ENCODE measurements around the gene SPEM3. TPM values are rescaled to one million over a fixed set of nuclear protein-coding genes. Genes with fewer than 3 reads are reported as not detected.

Gene SPEM3
- total and polyA plus RNA-seq, 8 donors, result not detected

DNA sequence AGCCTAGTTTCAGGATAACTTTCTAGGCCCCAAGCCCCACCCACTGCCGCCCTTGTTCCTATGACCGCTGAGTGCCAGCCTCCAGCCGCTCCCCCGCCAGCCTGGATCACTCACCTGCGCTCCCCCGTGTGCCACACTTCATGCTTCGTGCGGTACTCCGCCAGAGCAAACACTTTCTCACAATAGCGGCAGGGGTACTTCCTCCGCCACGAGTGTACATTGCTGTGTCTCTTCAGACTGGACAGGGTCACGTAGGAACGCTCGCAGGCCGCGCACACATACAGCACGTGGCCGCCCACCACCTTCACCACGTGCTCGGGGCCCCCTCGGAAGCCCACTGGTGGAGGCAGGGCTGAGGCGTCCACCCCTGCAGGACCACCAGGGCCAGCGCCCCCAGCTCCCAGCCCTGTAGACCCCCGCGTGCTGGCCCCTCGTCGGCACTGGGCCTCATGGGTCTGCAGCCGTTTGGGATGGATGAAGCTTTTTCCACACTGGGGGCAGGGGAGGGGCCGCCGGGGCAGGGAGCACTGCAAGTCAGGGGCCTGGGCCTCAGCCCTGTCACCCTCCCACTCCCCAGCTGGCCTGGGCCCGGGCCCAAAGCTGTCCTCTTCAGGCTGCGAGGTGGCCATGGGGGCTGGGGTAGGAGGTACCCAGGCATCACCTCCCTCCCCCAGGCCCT, 37.1 kb downstream of the SPEM3 start:
- TF ChIP-seq, protein P1, sequence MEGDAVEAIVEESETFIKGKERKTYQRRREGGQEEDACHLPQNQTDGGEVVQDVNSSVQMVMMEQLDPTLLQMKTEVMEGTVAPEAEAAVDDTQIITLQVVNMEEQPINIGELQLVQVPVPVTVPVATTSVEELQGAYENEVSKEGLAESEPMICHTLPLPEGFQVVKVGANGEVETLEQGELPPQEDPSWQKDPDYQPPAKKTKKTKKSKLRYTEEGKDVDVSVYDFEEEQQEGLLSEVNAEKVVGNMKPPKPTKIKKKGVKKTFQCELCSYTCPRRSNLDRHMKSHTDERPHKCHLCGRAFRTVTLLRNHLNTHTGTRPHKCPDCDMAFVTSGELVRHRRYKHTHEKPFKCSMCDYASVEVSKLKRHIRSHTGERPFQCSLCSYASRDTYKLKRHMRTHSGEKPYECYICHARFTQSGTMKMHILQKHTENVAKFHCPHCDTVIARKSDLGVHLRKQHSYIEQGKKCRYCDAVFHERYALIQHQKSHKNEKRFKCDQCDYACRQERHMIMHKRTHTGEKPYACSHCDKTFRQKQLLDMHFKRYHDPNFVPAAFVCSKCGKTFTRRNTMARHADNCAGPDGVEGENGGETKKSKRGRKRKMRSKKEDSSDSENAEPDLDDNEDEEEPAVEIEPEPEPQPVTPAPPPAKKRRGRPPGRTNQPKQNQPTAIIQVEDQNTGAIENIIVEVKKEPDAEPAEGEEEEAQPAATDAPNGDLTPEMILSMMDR (IDR thresholded peaks at IDR 0.05), result no peak
- H3K27ac ChIP-seq, result peak overlapping the region in 1 of 2 donors; percentile 78
- DNase-seq (peak in 3 of 4 donors; percentile 53 to 84 (median 65)), ATAC-seq (peak; percentile 73)
- H3K9me3 ChIP-seq, result no peaks in the 10 kb centered on the region
- no peaks in the 10 kb centered on the region for H3K27me3 ChIP-seq
- peaks cover 8 to 33% of the 10 kb centered on the region in 2 donors for H3K4me1 ChIP-seq
- intact Hi-C loops (cut with DNase I), result no loop called here
- peaks cover 4 to 40% of the 10 kb centered on the region in 2 donors for H3K36me3 ChIP-seq
- H3K4me3 ChIP-seq, result no peak overlapping the region

DNA sequence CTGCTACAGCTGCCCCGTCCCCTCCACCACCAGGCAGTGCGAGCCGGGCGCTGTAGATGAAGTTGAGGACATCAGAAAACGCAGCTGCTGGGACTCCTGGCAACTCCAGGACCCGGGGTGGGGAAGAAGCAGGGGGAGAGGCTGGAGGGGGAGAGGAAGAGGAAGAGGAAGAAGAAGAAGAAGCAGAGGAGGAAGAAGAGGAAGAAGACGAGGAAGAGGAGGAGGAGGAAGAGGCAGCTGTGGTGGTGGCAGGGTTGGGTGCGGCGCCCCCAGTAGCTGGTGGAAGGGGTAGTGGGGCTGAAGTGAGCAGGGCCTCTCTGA, 37.6 kb downstream of the SPEM3 start:
- Histone ChIP-seq H3K9me3 (no peaks in the 10 kb centered on the region), H3K4me1 (peaks cover 8 to 33% of the 10 kb centered on the region in 2 donors), H3K27me3 (no peaks in the 10 kb centered on the region), H3K4me3 (no peak overlapping the region), H3K27ac (peak overlapping the region; percentile 26 to 78), H3K36me3 (peaks cover 4 to 40% of the 10 kb centered on the region in 2 donors)
- intact Hi-C loops (cut with DNase I), result no loop called here
- no peak for ATAC-seq
- no peak for DNase-seq
- TF ChIP-seq, protein P1 (IDR thresholded peaks at IDR 0.05), result no peak

DNA sequence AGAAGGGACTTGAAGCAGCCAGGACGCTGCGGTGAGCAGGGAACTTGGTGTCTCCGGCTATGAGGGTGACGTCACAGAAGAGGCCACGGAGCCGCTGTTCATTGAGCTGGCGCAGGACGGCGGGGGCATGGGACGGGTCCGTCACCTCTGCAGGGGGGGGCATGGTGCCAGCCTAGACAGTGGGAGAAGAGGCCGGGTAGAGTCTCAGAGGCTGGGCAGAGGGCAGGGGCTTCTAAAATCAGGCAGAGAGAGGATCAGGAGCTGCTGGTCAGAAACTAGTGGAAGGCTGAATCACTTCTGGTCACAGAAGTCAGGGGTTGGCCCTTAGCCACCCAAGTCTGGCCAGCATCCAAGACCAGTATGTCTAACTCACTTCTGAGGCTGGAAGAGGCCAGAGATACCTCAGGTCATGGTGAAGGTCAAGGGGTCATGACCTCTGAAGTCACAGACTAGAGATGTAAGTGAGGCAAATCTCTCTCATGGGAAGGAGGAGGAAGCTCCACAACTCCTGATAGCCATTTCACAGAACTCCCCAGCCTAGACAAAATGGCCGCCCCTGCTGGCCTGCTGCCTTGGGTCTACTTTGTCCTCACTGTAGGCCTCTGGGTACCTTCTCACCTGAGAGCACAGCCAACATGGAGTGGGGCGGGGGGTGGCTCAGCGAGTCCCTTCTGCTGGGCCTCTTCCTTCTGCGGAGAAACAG, 38.1 kb downstream of the SPEM3 start:
- H3K27ac ChIP-seq, result peak overlapping the region; percentile 65 to 78
- H3K4me1 ChIP-seq, result peaks cover 8 to 36% of the 10 kb centered on the region in 2 donors
- DNase-seq (peak in 1 of 4 donors; percentile 73), ATAC-seq (peak; percentile 36)
- no peaks in the 10 kb centered on the region for H3K9me3 ChIP-seq
- H3K4me3 ChIP-seq, result no peak overlapping the region
- intact Hi-C loops (cut with DNase I), result no loop called here
- no peaks in the 10 kb centered on the region for H3K27me3 ChIP-seq
- TF ChIP-seq, protein P1 (IDR thresholded peaks at IDR 0.05), result no peak
- peaks cover 4 to 38% of the 10 kb centered on the region in 2 donors for H3K36me3 ChIP-seq

GRCh38 chr17:7467498-7467897, 38.8 kb downstream of the SPEM3 start:
- peak overlapping the region; percentile 65 to 78 for H3K27ac ChIP-seq
- ATAC-seq (no peak), DNase-seq (no peak)
- no peaks in the 10 kb centered on the region for H3K27me3 ChIP-seq
- intact Hi-C loops (cut with DNase I), result no loop called here
- TF ChIP-seq, protein P1 (IDR thresholded peaks at IDR 0.05), result no peak
- H3K36me3 ChIP-seq, result peaks cover 4 to 31% of the 10 kb centered on the region in 2 donors
- H3K4me3 ChIP-seq, result no peak overlapping the region
- H3K9me3 ChIP-seq, result no peaks in the 10 kb centered on the region
- peaks cover 8 to 38% of the 10 kb centered on the region in 2 donors for H3K4me1 ChIP-seq

- ATAC-seq, result no peak
- no peak overlapping the region for H3K27ac ChIP-seq
These were observed 39.6 kb downstream of the SPEM3 start for GRCh38 chr17:7468290-7468689.

More at GRCh38 chr17:7468290-7468689, 39.6 kb downstream of the SPEM3 start:
- Histone ChIP-seq H3K9me3 (no peaks in the 10 kb centered on the region), H3K27me3 (no peaks in the 10 kb centered on the region), H3K4me1 (peaks cover 8 to 38% of the 10 kb centered on the region in 2 donors), H3K36me3 (peaks cover 4 to 23% of the 10 kb centered on the region in 2 donors), H3K4me3 (no peak overlapping the region)
- intact Hi-C loops (cut with DNase I), result no loop called here
- no peak for DNase-seq
- TF ChIP-seq, protein P1 (IDR thresholded peaks at IDR 0.05), result no peak

All from left lung (tissue), 10 donors.